ENCODE data around the gene HPSE2.

HPSE2 gene

GRCh38 chr10:98832196-98832595 lies 403.5 kb downstream of the HPSE2 start:
- no peak for DNase-seq (ENCODE audit: low read depth, low spot score)
- TF ChIP-seq CTCF (IDR thresholded peaks at IDR 0.05; ENCODE audit: low read depth, low read length), result no peak
- no peak overlapping the region for H3K4me3 ChIP-seq (ENCODE audit: low read depth, low read length)
- in situ Hi-C loops (cut with HindIII; ENCODE audit: low sequenced_read_pairs), result no loop called here

GRCh38 chr10:98831391-98831790 lies 404.3 kb downstream of the HPSE2 start:
- in situ Hi-C loops (cut with HindIII; ENCODE audit: low sequenced_read_pairs), result no loop called here
- DNase-seq (ENCODE audit: low read depth, low spot score), result no peak
- no peak for TF ChIP-seq CTCF (IDR thresholded peaks at IDR 0.05; ENCODE audit: low read depth, low read length)
- H3K4me3 ChIP-seq (ENCODE audit: low read depth, low read length), result no peak overlapping the region

- no peak for DNase-seq (ENCODE audit: low read depth, low spot score)
- H3K4me3 ChIP-seq (ENCODE audit: low read depth, low read length), result no peak overlapping the region
- in situ Hi-C loops (cut with HindIII; ENCODE audit: low sequenced_read_pairs), result no loop called here
- no peak for TF ChIP-seq CTCF (IDR thresholded peaks at IDR 0.05; ENCODE audit: low read depth, low read length)
These were observed 409.9 kb downstream of the HPSE2 start for GRCh38 chr10:98825741-98826140.

DNA sequence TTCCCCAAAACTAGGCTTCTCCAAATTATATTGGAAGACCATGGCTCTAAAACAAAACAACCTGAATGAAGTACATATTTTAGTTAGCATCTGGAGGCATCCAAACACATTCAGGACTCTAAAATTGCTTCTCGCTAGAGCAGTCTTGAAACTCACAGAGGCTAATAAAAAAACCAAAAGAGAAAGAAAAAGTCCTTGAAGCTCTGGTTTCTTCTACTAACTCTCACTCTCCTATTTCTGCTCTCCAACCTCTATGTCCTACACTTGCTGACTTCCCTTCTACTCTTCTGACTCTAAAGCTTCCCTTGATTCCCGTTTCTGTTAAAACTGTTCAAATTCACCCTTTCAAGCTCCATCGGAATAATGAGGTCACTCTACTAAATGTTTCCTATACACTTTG lies 418.3 kb downstream of the HPSE2 start:
- in situ Hi-C loops (cut with HindIII; ENCODE audit: low sequenced_read_pairs), result no loop called here
- H3K4me3 ChIP-seq (ENCODE audit: low read depth, low read length), result no peak overlapping the region
- no peak for DNase-seq (ENCODE audit: low read depth, low spot score)
- no peak for TF ChIP-seq CTCF (IDR thresholded peaks at IDR 0.05; ENCODE audit: low read depth, low read length)

DNA sequence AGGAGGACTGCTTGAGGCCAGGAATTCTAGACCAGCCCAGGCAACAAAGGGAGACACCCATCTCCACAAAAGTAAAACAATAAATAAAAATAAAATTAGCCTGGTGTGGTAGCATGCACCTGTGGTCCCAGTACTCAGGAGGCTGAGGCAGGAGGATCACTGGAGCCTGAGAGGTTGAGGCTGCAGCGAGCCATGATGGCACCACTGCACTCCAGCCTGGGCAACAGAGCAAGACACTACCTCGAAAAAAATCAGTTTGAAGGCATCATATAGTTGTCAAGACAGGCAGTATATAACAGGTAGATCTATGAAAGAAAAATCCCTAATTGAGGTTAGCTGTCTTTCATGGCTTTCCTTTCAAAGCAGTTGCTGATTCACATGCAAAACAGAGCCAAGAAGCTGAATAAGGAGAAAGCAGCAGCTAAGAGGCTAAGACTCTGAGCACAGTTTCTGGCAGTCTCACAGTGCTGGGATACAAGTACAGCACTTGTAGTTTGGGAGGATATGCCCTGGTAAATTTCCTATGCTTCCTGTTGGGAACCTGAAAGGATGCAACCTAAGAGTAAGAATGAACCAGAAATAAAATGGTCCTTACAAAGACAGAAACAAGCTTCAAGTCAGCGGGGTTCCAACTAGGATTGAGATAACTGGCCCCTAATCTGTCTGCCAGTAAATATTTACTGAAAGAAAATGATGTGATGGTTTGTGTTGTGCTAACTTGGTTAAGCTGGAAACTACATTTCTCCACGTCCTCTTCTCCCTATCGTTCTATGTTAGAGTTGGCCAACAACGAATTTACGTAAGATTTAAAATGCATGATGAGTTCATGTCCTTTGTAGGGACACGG lies 420.4 kb downstream of the HPSE2 start:
- in situ Hi-C loops (cut with HindIII; ENCODE audit: low sequenced_read_pairs), result no loop called here
- no peak overlapping the region for H3K4me3 ChIP-seq (ENCODE audit: low read depth, low read length)
- no peak for DNase-seq (ENCODE audit: low read depth, low spot score)
- no peak for TF ChIP-seq CTCF (IDR thresholded peaks at IDR 0.05; ENCODE audit: low read depth, low read length)

GRCh38 chr10:98814470-98814869 lies 421.2 kb downstream of the HPSE2 start:
- TF ChIP-seq CTCF (IDR thresholded peaks at IDR 0.05; ENCODE audit: low read depth, low read length), result no peak
- H3K4me3 ChIP-seq (ENCODE audit: low read depth, low read length), result no peak overlapping the region
- DNase-seq (ENCODE audit: low read depth, low spot score), result no peak
- in situ Hi-C loops (cut with HindIII; ENCODE audit: low sequenced_read_pairs), result no loop called here
